LNCAP (cell line): Measurements from ENCODE around the gene MLNR.

Experiments used
- TF ChIP-seq, protein P1 (sequence below): fragments of 450-650 bp; IDR thresholded peaks from 2 replicates; pipeline ENCODE4 v1.5.1; 2017; ENCODE audit warnings: mild to moderate bottlenecking

The MLNR gene

DNA sequence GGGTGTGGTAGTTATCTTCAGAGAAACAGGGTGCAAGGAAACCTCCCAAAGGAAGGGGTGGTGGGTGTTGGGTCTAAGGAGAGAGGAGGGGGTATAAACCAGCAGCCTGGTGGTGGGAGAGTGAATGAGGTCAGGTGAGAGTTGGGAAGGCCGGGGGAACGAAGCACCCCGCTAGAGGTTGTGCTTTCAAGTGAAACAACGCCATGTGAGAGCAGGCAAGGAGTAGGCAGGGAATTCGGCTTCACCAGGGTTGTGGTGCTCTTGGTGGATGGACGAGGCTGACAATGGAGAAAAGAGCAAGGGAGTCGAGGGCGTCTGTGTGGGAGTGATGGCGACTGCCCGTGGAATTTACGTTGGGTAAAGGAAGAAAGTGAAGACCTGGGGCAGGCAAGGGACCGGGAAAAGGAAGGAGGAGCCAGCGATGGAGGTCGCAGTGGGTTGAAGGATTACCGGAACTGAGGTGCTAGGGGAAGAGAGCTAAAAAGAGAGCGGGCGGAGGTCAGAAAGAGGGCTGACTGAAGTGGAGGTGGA, 2.1 kb upstream of the MLNR start:
- TF ChIP-seq, protein P1, sequence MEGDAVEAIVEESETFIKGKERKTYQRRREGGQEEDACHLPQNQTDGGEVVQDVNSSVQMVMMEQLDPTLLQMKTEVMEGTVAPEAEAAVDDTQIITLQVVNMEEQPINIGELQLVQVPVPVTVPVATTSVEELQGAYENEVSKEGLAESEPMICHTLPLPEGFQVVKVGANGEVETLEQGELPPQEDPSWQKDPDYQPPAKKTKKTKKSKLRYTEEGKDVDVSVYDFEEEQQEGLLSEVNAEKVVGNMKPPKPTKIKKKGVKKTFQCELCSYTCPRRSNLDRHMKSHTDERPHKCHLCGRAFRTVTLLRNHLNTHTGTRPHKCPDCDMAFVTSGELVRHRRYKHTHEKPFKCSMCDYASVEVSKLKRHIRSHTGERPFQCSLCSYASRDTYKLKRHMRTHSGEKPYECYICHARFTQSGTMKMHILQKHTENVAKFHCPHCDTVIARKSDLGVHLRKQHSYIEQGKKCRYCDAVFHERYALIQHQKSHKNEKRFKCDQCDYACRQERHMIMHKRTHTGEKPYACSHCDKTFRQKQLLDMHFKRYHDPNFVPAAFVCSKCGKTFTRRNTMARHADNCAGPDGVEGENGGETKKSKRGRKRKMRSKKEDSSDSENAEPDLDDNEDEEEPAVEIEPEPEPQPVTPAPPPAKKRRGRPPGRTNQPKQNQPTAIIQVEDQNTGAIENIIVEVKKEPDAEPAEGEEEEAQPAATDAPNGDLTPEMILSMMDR = no peak

DNA sequence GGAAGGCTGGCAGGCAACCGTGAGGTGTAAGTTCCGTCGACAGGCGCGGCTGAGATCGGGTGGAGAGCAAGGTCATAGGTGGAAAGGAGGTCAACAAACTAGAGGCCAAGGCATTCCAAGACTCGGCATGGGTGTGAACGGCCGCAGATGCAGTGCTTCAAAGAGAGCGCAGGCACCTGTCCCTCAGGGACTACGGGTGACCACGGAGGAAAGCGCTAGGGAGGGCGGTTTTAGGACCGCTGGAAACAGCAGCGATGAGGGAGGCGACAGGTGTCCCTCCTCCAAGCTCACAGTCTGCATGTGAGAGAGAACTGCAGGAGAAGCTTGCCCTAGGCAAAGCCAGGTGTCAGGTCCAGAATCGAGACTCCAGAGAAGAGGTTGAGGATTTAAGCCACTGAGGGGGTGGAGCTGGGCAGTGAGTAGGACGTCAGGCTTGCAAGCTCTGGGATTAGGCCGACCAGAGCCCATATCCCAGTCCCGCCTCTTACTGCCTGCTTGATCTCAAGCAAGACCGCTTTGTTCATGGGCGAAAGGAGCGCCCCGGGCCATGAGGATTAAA, 1.6 kb upstream of the MLNR start:
- TF ChIP-seq, protein P1 = no peak

DNA sequence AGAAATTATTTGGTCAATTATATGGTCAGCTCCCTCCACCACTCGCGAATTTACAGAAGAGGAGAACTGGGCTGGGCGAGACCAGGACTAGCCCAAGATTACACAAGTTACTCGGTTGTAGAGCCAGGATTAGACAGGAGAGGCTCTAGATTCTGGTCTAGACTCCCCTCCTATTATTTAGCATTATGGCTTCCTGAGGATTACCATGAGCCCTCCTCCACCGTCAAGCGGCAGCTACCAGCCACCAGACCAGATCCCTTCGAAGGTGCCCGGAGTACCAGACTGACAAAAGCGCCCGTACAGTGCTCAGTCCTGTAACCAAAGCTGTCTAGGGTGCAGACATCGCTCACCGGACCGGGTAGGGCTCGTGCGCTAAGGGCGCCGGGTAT, 497 bp upstream of the MLNR start:
- TF ChIP-seq, protein P1 = no peak

DNA sequence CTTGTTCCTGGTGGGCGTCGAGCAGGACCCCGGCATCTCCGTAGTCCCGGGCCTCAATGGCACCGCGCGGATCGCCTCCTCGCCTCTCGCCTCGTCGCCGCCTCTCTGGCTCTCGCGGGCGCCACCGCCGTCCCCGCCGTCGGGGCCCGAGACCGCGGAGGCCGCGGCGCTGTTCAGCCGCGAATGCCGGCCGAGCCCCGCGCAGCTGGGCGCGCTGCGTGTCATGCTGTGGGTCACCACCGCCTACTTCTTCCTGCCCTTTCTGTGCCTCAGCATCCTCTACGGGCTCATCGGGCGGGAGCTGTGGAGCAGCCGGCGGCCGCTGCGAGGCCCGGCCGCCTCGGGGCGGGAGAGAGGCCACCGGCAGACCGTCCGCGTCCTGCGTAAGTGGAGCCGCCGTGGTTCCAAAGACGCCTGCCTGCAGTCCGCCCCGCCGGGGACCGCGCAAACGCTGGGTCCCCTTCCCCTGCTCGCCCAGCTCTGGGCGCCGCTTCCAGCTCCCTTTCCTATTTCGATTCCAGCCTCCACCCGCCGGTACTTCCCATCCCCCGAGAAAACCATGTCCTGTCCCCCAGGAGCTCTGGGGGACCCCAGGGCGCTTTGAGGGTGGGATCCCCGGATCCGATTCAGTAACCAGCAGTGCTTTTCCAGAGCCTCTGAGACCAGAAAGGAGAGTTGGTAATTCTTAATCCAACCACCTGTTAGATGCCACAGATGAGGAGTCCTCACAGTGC, 885 bp downstream of the MLNR start:
- TF ChIP-seq, protein P1 = no peak

DNA sequence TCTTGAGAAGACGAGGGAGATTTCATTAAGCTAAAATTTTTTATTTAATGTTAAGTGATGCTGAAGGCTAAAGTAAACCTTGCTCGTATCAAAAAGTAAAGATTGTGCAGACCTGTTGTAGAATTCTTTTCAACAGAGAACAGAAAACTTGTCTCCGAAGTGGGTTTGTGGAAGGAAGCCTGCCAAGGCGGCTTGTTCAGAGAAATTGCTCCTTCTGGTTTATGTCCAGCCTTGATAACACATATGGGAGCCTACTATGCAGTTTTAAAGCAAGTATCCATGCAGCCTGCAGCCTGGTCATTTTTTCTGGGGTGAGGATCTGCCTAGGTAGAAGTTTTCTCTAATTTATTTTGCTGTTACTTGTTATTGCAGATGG, 1.4 kb downstream of the MLNR start:
- TF ChIP-seq, protein P1 = no peak

DNA sequence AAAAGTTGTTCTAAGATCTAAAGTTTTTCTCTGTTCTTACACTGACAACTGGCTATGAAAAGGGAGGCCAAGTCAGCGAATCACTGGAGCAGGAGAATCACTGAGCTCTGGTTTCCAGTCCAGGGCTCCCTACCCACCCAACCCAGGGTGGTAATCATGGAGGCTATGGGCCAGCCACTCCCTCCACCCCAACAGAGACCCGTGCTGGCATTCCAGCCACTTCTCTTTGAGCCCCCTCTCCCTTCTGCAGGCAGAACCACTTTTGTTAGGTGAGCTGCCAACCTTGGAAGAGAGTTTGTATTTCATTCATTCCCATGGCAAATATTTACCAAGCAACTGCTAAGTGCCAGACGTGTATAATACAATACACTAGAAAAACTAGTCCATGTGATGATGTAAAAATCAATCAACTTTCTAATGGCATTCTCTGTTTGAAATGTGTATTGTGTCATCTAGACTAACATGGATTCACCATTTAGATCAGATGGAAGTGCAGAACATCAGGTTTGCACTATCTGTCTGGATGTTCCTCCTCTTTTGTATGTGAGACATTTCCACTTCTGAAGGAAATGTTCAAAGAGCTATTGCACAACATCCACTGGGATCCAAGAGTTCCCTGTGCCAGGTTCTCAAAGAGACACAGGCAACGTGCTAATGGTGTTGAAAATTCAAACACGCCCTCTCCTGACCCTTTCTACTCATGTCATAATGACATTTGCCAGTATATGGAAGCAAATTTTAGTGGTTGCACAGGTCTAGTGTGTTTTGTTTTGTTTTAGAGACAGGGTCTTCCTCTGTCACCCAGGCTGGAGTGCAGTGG, 5.3 kb downstream of the MLNR start:
- TF ChIP-seq, protein P1 = peak; percentile 22; the same call in 1 of the 2 replicates

DNA sequence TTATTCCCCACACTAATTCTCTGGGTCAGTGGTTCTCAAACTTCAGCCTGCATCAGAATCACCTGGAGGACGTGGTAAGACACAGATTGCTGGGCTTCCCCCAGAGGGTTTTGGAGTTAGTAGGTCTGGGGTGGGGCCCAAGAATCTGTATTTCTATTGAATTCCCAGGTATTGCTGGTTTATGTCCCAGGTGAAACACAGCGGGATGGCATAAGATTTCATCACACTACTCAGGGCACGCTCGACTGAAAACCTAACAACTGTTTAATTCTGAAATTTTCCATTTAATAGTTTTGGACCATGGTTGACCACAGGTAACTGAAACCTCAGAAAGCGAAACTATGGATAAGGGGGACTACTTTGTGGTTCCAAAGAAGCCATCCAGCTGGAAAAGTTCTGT, 6.5 kb downstream of the MLNR start:
- TF ChIP-seq, protein P1 = no peak
